Prostate gland (tissue), 2 donors: ENCODE data around the gene RNF213. TPM values are rescaled to one million over a fixed set of nuclear protein-coding genes. Genes with fewer than 3 reads are reported as not detected.
"Not testable (repeated sequence)": the region's sequence is repeated elsewhere in the genome, so short reads cannot be mapped to it uniquely, and the experiment has no call there.

Source experiments
- DNase-seq: peaks from one replicate; pipeline ENCODE4 v3.0.0-alpha.2; 2019; ENCODE audit warnings: low spot score
- H3K27ac ChIP-seq, 2 donors: fragments of 200-600 bp; sonication (generic); 2 replicates each; pipeline ENCODE4 v1.5.1; 2017 to 2019
- H3K27me3 ChIP-seq: fragments of 200-600 bp; sonication (generic); replicated peaks from 2 replicates; pipeline ENCODE4 v1.5.1; 2019; ENCODE audit not compliant: insufficient read depth
- H3K36me3 ChIP-seq, 2 donors: fragments of 200-600 bp; sonication (generic); 1 replicate in 1 of 2; 2 replicates in 1 of 2; pipeline versions ENCODE4 v1.5.1 to v1.8.1; 2017 to 2019
- H3K4me1 ChIP-seq: fragments of 200-600 bp; sonication (generic); replicated peaks from 2 replicates; pipeline ENCODE4 v1.5.1; 2019
- H3K4me3 ChIP-seq, 2 donors: fragments of 200-600 bp; sonication (generic); 2 replicates each; pipeline ENCODE4 v1.5.1; 2017 to 2019
- H3K9me3 ChIP-seq: fragments of 200-600 bp; sonication (generic); 2 replicates; pipeline ENCODE4 v1.5.1; 2017
- POLR2A ChIP-seq: fragments of 450-650 bp; IDR thresholded peaks from one replicate; pipeline ENCODE4 v1.6.1; 2016; ENCODE audit warnings: antibody characterized with exemption, mild to moderate bottlenecking
- POLR2AphosphoS5 ChIP-seq: sonication (generic); formaldehyde crosslinking; IDR thresholded peaks from one replicate; pipeline ENCODE4 v1.6.1; 2017; ENCODE audit warnings: antibody characterized with exemption
- WGBS: methylation state at CpG from one replicate; pipeline ENCODE4 v1.1.5; 2018; 5-methylcytosine and 5-hydroxymethylcytosine counted together
- intact Hi-C: fragments of 100-400 bp; cut with DNase I; formaldehyde crosslinking; loops from one replicate; pipeline ENCODE4 v1.14.2; 2022
- total RNA-seq, 2 donors: library from RNA; depleted of rRNA; stranded (reverse); fragments of >200 nt; gene quantifications; one replicate each; pipeline ENCODE4 v1.1.0, GENCODE V29; 2016
- TF ChIP-seq, protein P1 (sequence below), 4 experiments: fragments of 200-600 bp in 2 of 4; fragments of 450-650 bp in 2 of 4; sonication (generic) in 2 of 4; IDR thresholded peaks; 1 replicate in 3 of 4; 2 replicates in 1 of 4; pipeline ENCODE4 v1.5.1; 2016 to 2019; ENCODE audit warnings: antibody characterized with exemption in 4 of 4, mild to moderate bottlenecking in 2 of 4, moderate library complexity in 2 of 4

Gene RNF213
- total RNA-seq, 2 donors from 2014 or later, result 57.7 to 112 TPM

- intact Hi-C loops, result no loop called here
- 93% methylated on average over 9 of the region's 9 CpGs for WGBS
- DNase-seq, result no peak
- H3K27me3 ChIP-seq, result no peaks in the 10 kb centered on the region
- no peaks in the 10 kb centered on the region for H3K9me3 ChIP-seq
- no peak overlapping the region for H3K4me3 ChIP-seq
- TF ChIP-seq POLR2A (no peak), POLR2AphosphoS5 (no peak)
- TF ChIP-seq, protein P1, sequence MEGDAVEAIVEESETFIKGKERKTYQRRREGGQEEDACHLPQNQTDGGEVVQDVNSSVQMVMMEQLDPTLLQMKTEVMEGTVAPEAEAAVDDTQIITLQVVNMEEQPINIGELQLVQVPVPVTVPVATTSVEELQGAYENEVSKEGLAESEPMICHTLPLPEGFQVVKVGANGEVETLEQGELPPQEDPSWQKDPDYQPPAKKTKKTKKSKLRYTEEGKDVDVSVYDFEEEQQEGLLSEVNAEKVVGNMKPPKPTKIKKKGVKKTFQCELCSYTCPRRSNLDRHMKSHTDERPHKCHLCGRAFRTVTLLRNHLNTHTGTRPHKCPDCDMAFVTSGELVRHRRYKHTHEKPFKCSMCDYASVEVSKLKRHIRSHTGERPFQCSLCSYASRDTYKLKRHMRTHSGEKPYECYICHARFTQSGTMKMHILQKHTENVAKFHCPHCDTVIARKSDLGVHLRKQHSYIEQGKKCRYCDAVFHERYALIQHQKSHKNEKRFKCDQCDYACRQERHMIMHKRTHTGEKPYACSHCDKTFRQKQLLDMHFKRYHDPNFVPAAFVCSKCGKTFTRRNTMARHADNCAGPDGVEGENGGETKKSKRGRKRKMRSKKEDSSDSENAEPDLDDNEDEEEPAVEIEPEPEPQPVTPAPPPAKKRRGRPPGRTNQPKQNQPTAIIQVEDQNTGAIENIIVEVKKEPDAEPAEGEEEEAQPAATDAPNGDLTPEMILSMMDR (IDR thresholded peaks at IDR 0.05), result no peak
- H3K4me1 ChIP-seq, result no peaks in the 10 kb centered on the region
- peaks cover 7 to 26% of the 10 kb centered on the region in 2 donors for H3K36me3 ChIP-seq
- no peak overlapping the region for H3K27ac ChIP-seq
These were observed 69.6 kb downstream of the RNF213 start for GRCh38 chr17:80330276-80330675.

GRCh38 chr17:80330938-80331337 is 70.3 kb downstream of the RNF213 start:
- intact Hi-C loops, H3K27ac ChIP-seq, H3K9me3 ChIP-seq, H3K27me3 ChIP-seq, H3K4me3 ChIP-seq, H3K4me1 ChIP-seq, DNase-seq: not testable (repeated sequence)
- H3K36me3 ChIP-seq, result peaks cover 7 to 26% of the 10 kb centered on the region in 2 donors
- 95% methylated on average over 6 of the region's 6 CpGs for WGBS

DNA sequence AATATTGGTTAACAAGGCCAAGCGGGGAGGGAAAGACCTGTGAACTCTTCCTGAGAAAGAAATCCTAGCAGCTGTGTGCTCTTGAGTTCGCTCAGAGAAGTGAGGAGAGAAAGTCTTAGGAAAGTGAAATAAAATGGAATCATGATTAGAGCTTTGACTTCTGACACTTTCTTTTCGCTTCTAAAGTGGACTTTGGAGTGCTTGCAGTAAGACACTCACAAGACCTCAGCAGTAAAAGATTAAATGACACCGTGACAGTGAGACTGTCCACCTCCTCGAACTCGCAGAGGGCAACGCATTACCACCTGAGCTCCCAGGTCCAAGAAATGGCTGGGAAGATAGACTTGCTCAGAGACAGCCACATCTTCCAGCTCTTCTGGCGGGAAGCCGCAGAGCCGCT is 71.2 kb downstream of the RNF213 start:
- H3K27me3 ChIP-seq, result no peaks in the 10 kb centered on the region
- H3K9me3 ChIP-seq, result no peaks in the 10 kb centered on the region
- H3K4me1 ChIP-seq, result no peaks in the 10 kb centered on the region
- TF ChIP-seq POLR2A (no peak), POLR2AphosphoS5 (no peak)
- TF ChIP-seq, protein P1 (IDR thresholded peaks at IDR 0.05), result no peak
- no peak for DNase-seq
- peaks cover 7 to 28% of the 10 kb centered on the region in 2 donors for H3K36me3 ChIP-seq
- H3K27ac ChIP-seq, result no peak overlapping the region
- intact Hi-C loops, result no loop called here
- H3K4me3 ChIP-seq, result no peak overlapping the region
- WGBS, result 97% methylated on average over 10 of the region's 10 CpGs

- Histone ChIP-seq H3K9me3 (no peaks in the 10 kb centered on the region), H3K27me3 (no peaks in the 10 kb centered on the region), H3K4me3 (no peak overlapping the region), H3K27ac (no peak overlapping the region), H3K36me3 (peaks cover 6 to 35% of the 10 kb centered on the region in 2 donors), H3K4me1 (no peaks in the 10 kb centered on the region)
- intact Hi-C loops, result no loop called here
- WGBS, result 88% methylated on average over 27 of the region's 27 CpGs
- TF ChIP-seq, protein P1 (IDR thresholded peaks at IDR 0.05), result no peak
- TF ChIP-seq POLR2AphosphoS5 (no peak), POLR2A (no peak)
- no peak for DNase-seq
These were observed 76.7 kb downstream of the RNF213 start for GRCh38 chr17:80337195-80337895.

DNA sequence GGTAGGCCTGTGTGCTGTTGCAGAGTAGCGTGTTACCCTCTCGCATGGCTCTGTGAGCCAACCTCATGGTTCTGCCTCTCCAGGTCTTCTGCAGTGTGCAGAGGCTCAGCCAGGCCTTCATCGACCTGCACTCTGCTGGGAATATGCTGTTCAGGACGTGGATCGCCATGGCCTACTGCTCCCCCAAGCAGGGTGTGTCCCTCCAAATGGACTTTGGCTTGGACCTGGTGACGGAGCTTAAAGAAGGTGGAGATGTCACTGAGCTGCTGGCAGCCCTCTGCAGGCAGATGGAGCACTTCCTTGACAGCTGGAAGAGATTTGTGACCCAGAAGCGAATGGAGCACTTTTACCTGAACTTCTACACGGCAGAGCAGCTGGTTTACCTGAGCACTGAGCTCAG is 78.5 kb downstream of the RNF213 start:
- TF ChIP-seq, protein P1 (IDR thresholded peaks at IDR 0.05), result no peak
- TF ChIP-seq POLR2A (no peak), POLR2AphosphoS5 (no peak)
- Histone ChIP-seq H3K27me3 (no peaks in the 10 kb centered on the region), H3K4me1 (no peaks in the 10 kb centered on the region), H3K9me3 (no peaks in the 10 kb centered on the region), H3K27ac (no peak overlapping the region), H3K36me3 (peaks cover 6 to 35% of the 10 kb centered on the region in 2 donors), H3K4me3 (no peak overlapping the region)
- WGBS, result 75% methylated on average over 8 of the region's 8 CpGs
- intact Hi-C loops, result no loop called here
- no peak for DNase-seq
